HL-60 (cell line): ENCODE results near the gene TAF9.

Source experiments
- DNase-seq, 2 experiments: peaks; one replicate each; pipeline ENCODE4 v3.0.0-alpha.2; 2010 to 2020; ENCODE audit warnings: low read depth in 1 of 2, low spot score in 1 of 2
- H3K27ac ChIP-seq: fragments of 250-450 bp; sonication (Bioruptor Pico); replicated peaks from 2 replicates; pipeline ENCODE4 v1.5.1; 2020; ENCODE audit warnings: mild to moderate bottlenecking, moderate library complexity
- H3K27me3 ChIP-seq: fragments of 250-450 bp; sonication (Bioruptor Pico); 2 replicates; pipeline ENCODE4 v1.5.1; 2021; ENCODE audit warnings: mild to moderate bottlenecking, moderate library complexity; ENCODE audit not compliant: insufficient read depth, poor library complexity, severe bottlenecking
- H3K4me3 ChIP-seq: replicated peaks from 2 replicates; pipeline ENCODE4 v1.5.1; 2011; ENCODE audit warnings: mild to moderate bottlenecking, control low read depth, low read length; ENCODE audit not compliant: insufficient read depth
- GABPA ChIP-seq: IDR thresholded peaks from 2 replicates; pipeline ENCODE4 v1.6.1; 2012; ENCODE audit warnings: low read depth
- POLR2AphosphoS5 ChIP-seq: IDR thresholded peaks from 2 replicates; pipeline ENCODE4 v1.6.1; 2012; ENCODE audit warnings: low read depth
- REST ChIP-seq: IDR thresholded peaks from 2 replicates; pipeline ENCODE4 v1.6.1; 2012; ENCODE audit warnings: low read depth; ENCODE audit not compliant: insufficient replicate concordance
- SPI1 ChIP-seq: IDR thresholded peaks from 2 replicates; pipeline ENCODE4 v1.6.1; 2012; ENCODE audit warnings: low read depth, mild to moderate bottlenecking, borderline replicate concordance
- TF ChIP-seq, protein P1 (sequence below): IDR thresholded peaks from one replicate; pipeline ENCODE4 v1.5.1; 2011; ENCODE audit warnings: low read length, control low read depth, inconsistent platforms; ENCODE audit not compliant: insufficient read depth

The TAF9 gene

GRCh38 chr5:69416180-69416579, 46.9 kb upstream of the TAF9 start:
- Histone ChIP-seq H3K27me3 (no peaks in the 10 kb centered on the region), H3K4me3 (no peak overlapping the region), H3K27ac (no peak overlapping the region)
- DNase-seq, result no peak
- TF ChIP-seq POLR2AphosphoS5, result no peak
- no peak for TF ChIP-seq REST

GRCh38 chr5:69415584-69415958, 46.3 kb upstream of the TAF9 start:
- no peak overlapping the region for H3K4me3 ChIP-seq
- no peaks in the 10 kb centered on the region for H3K27me3 ChIP-seq
- no peak for DNase-seq
- no peak overlapping the region for H3K27ac ChIP-seq
- TF ChIP-seq, protein P1, sequence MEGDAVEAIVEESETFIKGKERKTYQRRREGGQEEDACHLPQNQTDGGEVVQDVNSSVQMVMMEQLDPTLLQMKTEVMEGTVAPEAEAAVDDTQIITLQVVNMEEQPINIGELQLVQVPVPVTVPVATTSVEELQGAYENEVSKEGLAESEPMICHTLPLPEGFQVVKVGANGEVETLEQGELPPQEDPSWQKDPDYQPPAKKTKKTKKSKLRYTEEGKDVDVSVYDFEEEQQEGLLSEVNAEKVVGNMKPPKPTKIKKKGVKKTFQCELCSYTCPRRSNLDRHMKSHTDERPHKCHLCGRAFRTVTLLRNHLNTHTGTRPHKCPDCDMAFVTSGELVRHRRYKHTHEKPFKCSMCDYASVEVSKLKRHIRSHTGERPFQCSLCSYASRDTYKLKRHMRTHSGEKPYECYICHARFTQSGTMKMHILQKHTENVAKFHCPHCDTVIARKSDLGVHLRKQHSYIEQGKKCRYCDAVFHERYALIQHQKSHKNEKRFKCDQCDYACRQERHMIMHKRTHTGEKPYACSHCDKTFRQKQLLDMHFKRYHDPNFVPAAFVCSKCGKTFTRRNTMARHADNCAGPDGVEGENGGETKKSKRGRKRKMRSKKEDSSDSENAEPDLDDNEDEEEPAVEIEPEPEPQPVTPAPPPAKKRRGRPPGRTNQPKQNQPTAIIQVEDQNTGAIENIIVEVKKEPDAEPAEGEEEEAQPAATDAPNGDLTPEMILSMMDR, result no peak
- TF ChIP-seq GABPA, result no peak
- TF ChIP-seq POLR2AphosphoS5, result no peak
- no peak for TF ChIP-seq REST
- TF ChIP-seq SPI1, result no peak

DNA sequence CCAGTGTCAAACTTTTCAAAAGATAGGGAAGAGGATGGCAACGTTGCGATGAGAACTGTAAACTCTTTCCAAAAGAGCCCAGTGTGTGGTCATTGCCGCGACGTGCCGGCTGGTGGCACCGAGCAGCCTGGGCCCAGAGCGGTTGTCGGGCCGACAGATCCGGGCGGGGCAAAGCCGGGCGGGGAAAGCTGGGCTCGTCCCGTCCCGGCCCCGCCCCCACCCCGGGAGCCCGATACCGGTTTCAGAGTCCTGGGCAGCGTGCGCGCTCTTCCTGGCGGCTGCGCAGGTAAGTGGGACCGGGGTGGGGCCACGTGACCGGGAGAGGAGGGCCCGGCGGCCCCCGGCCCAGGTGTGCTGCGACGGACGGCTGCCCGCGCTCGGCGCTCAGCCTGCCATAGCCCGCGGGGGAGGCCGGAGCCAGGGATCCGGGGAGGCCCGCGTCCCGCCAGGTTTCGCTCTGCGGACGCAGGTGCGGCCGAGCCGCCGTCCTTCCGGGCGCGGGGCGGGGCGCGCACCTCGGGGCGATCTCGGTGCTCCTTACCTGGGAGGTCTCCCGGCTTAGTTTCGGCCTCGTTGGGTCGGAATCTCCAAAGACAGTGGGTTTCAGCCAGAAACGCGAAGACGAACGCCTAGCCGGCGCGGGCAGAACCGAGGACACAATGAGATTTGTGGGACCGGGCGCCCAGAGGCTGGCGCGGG, 45.7 kb upstream of the TAF9 start, which contains the start of gene MARVELD2:
Gene MARVELD2 (plus strand): TSS at position 232 of the 699 bp plus-strand sequence. CDS start 4,270 bp downstream, outside the sequence.
- no peak for DNase-seq
- Histone ChIP-seq H3K4me3 (no peak within 1 kb of the TSS), H3K27me3 (no peaks in the 10 kb centered on the region), H3K27ac (no peak within 1 kb of the TSS)
- TF ChIP-seq REST, result no peak
- no peak for TF ChIP-seq GABPA
- no peak for TF ChIP-seq POLR2AphosphoS5
- TF ChIP-seq, protein P1, result no peak
- no peak for TF ChIP-seq SPI1
